GM18508 (cell line): ENCODE measurements around the gene ITGB1.
"Not testable (repeated sequence)": the region's sequence is repeated elsewhere in the genome, so short reads cannot be mapped to it uniquely, and the experiment has no call there.

Experiments
- ATAC-seq: cut with Tn5 transposase; IDR thresholded peaks from one replicate; pipeline ENCODE4 v1.9.1; 2021; ENCODE audit warnings: moderate number of reproducible peaks; ENCODE audit not compliant: insufficient read depth, unreplicated experiment

The ITGB1 gene

GRCh38 chr10:32895200-32895968 is 62.6 kb downstream of the ITGB1 start:
- not testable (repeated sequence) for ATAC-seq

GRCh38 chr10:32893916-32894664 is 63.9 kb downstream of the ITGB1 start:
- ATAC-seq = no peak

- no peak for ATAC-seq
Observed at GRCh38 chr10:32893434-32893833, 64.6 kb downstream of the ITGB1 start.

GRCh38 chr10:32891261-32891660 is 66.8 kb downstream of the ITGB1 start:
- no peak for ATAC-seq

- ATAC-seq = no peak
Observed at GRCh38 chr10:32890444-32890843, 67.6 kb downstream of the ITGB1 start.

- ATAC-seq = no peak
Observed at GRCh38 chr10:32889631-32890212, 68.3 kb downstream of the ITGB1 start.

GRCh38 chr10:32888161-32888927 is 69.7 kb downstream of the ITGB1 start:
- ATAC-seq = no peak

GRCh38 chr10:32887481-32887880 is 70.5 kb downstream of the ITGB1 start:
- no peak for ATAC-seq

GRCh38 chr10:32882076-32882475 is 76.0 kb downstream of the ITGB1 start:
- ATAC-seq = no peak

- no peak for ATAC-seq
Observed at GRCh38 chr10:32878646-32879045, 79.4 kb downstream of the ITGB1 start.

GRCh38 chr10:32877915-32878314 is 80.1 kb downstream of the ITGB1 start:
- ATAC-seq = no peak

- ATAC-seq = no peak
Observed at GRCh38 chr10:32865170-32865569, 92.9 kb downstream of the ITGB1 start.

GRCh38 chr10:32854435-32854834 is 103.6 kb downstream of the ITGB1 start:
- ATAC-seq = no peak

GRCh38 chr10:32851301-32851700 is 106.7 kb downstream of the ITGB1 start:
- no peak for ATAC-seq
